Stomach (tissue), 9 donors: ENCODE results near the gene PAX2. TPM values are rescaled to one million over a fixed set of nuclear protein-coding genes. Genes with fewer than 3 reads are reported as not detected.
A peak's percentile ranks its signal among the peaks of the same experiment; 100 is the strongest.

Experiments used
- DNase-seq, 2 donors: peaks; one replicate each; pipeline versions ENCODE4 v3.0.0 to v3.0.0-alpha.2; 2013 to 2019
- H3K27ac ChIP-seq, 5 donors: fragments of 200-600 bp in 4 of 5; sonication (generic) in 4 of 5; one replicate each; pipeline ENCODE4 v1.5.1; 2013 to 2019; ENCODE audit warnings: mild to moderate bottlenecking in 1 of 5, moderate library complexity in 1 of 5
- H3K27me3 ChIP-seq, 3 donors: fragments of 200-600 bp; sonication (generic); one replicate each; pipeline ENCODE4 v1.5.1; 2017 to 2019; ENCODE audit warnings: mixed run types in 1 of 3
- H3K36me3 ChIP-seq, 4 donors: fragments of 200-600 bp; sonication (generic); 1 replicate in 3 of 4; 2 replicates in 1 of 4; pipeline ENCODE4 v1.5.1; 2016 to 2019
- H3K4me1 ChIP-seq, 4 donors: fragments of 200-600 bp; sonication (generic); one replicate each; pipeline ENCODE4 v1.5.1; 2016 to 2019
- H3K4me3 ChIP-seq, 4 donors: fragments of 200-600 bp; sonication (generic) in 3 of 4; one replicate each; pipeline ENCODE4 v1.5.1; 2016 to 2019; ENCODE audit warnings: mild to moderate bottlenecking in 1 of 4
- H3K9me3 ChIP-seq, 4 donors: fragments of 200-600 bp; sonication (generic); one replicate each; pipeline ENCODE4 v1.5.1; 2016 to 2019
- CTCF ChIP-seq, 7 experiments: fragments of 450-650 bp in 4 of 7; fragments of 200-600 bp in 3 of 7; sonication (generic) in 3 of 7; IDR thresholded peaks; one replicate each; pipeline ENCODE4 v1.5.1; 2016 to 2019; ENCODE audit warnings: antibody characterized with exemption in 7 of 7, control low read depth in 2 of 7, mild to moderate bottlenecking in 1 of 7
- EP300 ChIP-seq: sonication (generic); formaldehyde crosslinking; IDR thresholded peaks from one replicate; pipeline ENCODE4 v1.6.1; 2017; ENCODE audit warnings: antibody characterized with exemption
- POLR2A ChIP-seq, 4 donors: fragments of 450-650 bp; IDR thresholded peaks; one replicate each; pipeline ENCODE4 v1.6.1; 2016; ENCODE audit warnings: antibody characterized with exemption in 4 of 4, control low read depth in 2 of 4, mild to moderate bottlenecking in 1 of 4, moderate library complexity in 1 of 4
- POLR2AphosphoS5 ChIP-seq, 3 donors: sonication (generic); formaldehyde crosslinking; IDR thresholded peaks; one replicate each; pipeline ENCODE4 v1.6.1; 2016; ENCODE audit warnings: antibody characterized with exemption in 3 of 3
- WGBS, 5 donors: extraction: QIAGEN DNeasy Blood & Tissue Kit in 3 of 5; methylation state at CpG; one replicate each; pipeline versions ENCODE4 v1.1.5 to v1.1.7; 2013 to 2018; 5-methylcytosine and 5-hydroxymethylcytosine counted together
- intact Hi-C: fragments of 100-400 bp; cut with DNase I; formaldehyde crosslinking; loops from one replicate; pipeline ENCODE4 v1.15.1; 2023; ENCODE audit warnings: low total_unique reads
- polyA plus RNA-seq, 3 donors: library from polyadenylated mRNA; stranded (reverse); fragments of 200-250 nt; gene quantifications; one replicate each; pipeline ENCODE4 v1.2.3, GENCODE V29; 2013
- total RNA-seq, 5 donors: library from RNA; depleted of rRNA; stranded (reverse); fragments of >200 nt; gene quantifications; one replicate each; pipeline versions ENCODE4 v1.1.0 to v1.2.3, GENCODE V29; 2014 to 2016
- donor health status: healthy with polysubstance abuse.
- donor health status: Bipolar disorder and iron deficiency.
- donor health status: healthy.

Gene PAX2
- total and polyA plus RNA-seq, 8 donors: not detected

- H3K4me3 ChIP-seq: no peak overlapping the region
- no peak overlapping the region for H3K27ac ChIP-seq
- peaks cover 3 to 73% (median 32%) of the 10 kb centered on the region in 3 donors for H3K27me3 ChIP-seq
- H3K4me1 ChIP-seq: peaks cover 0 to 7% (median 5%) of the 10 kb centered on the region in 4 donors
- H3K9me3 ChIP-seq: no peaks in the 10 kb centered on the region
- intact Hi-C loops: no loop called here
- TF ChIP-seq CTCF (IDR thresholded peaks at IDR 0.05) (no peak), POLR2AphosphoS5 (IDR thresholded peaks at IDR 0.05) (no peak), EP300 (no peak), POLR2A (IDR thresholded peaks at IDR 0.05) (no peak)
- no peak for DNase-seq
- no peaks in the 10 kb centered on the region for H3K36me3 ChIP-seq
- 77 to 87% (median 83%) methylated on average over 9 of the region's 9 CpGs for WGBS, 5 donors
These were observed 40.2 kb upstream of the PAX2 start for GRCh38 chr10:100705139-100705538.

- no peaks in the 10 kb centered on the region for H3K36me3 ChIP-seq
- intact Hi-C loops: no loop called here
- H3K27me3 ChIP-seq: peaks cover 3 to 83% (median 54%) of the 10 kb centered on the region in 3 donors
- WGBS, 5 donors: 67 to 81% (median 73%) methylated on average over 6 of the region's 6 CpGs
- H3K9me3 ChIP-seq: no peaks in the 10 kb centered on the region
- H3K4me3 ChIP-seq: no peak overlapping the region
- DNase-seq: no peak
- H3K4me1 ChIP-seq: peaks cover 0 to 11% (median 8%) of the 10 kb centered on the region in 4 donors
- no peak overlapping the region for H3K27ac ChIP-seq
- TF ChIP-seq CTCF (IDR thresholded peaks at IDR 0.05): no peak
- TF ChIP-seq EP300: no peak
- no peak for TF ChIP-seq POLR2AphosphoS5 (IDR thresholded peaks at IDR 0.05)
- no peak for TF ChIP-seq POLR2A (IDR thresholded peaks at IDR 0.05)
These were observed 38.0 kb upstream of the PAX2 start for GRCh38 chr10:100707261-100707848.

GRCh38 chr10:100709146-100710082 lies 36.0 kb upstream of the PAX2 start:
- H3K27ac ChIP-seq: no peak overlapping the region

More at GRCh38 chr10:100709146-100710082, 36.0 kb upstream of the PAX2 start:
- intact Hi-C loops: no loop called here
- Histone ChIP-seq H3K9me3 (no peaks in the 10 kb centered on the region), H3K27me3 (peaks cover 13 to 100% (median 74%) of the 10 kb centered on the region in 3 donors), H3K4me1 (peaks cover 7 to 20% (median 17%) of the 10 kb centered on the region in 4 donors), H3K36me3 (no peaks in the 10 kb centered on the region), H3K4me3 (peak overlapping the region in 3 of 4 donors; percentile 4 to 32 (median 8))
- 6 to 12% (median 8%) methylated on average over 22 to 26 of the region's 26 CpGs for WGBS, 5 donors
- no peak for DNase-seq
- TF ChIP-seq POLR2A (IDR thresholded peaks at IDR 0.05) (no peak), CTCF (IDR thresholded peaks at IDR 0.05) (no peak), POLR2AphosphoS5 (IDR thresholded peaks at IDR 0.05) (no peak), EP300 (no peak)
